GM19328 (cell line): ENCODE measurements around the gene SIL1.
"Not testable (repeated sequence)": the region's sequence is repeated elsewhere in the genome, so short reads cannot be mapped to it uniquely, and the experiment has no call there.

Experiments
- ATAC-seq: cut with Tn5 transposase; IDR thresholded peaks from one replicate; pipeline ENCODE4 v1.9.1; 2021; ENCODE audit warnings: mild to moderate bottlenecking, moderate library complexity; ENCODE audit not compliant: unreplicated experiment

SIL1 gene

DNA sequence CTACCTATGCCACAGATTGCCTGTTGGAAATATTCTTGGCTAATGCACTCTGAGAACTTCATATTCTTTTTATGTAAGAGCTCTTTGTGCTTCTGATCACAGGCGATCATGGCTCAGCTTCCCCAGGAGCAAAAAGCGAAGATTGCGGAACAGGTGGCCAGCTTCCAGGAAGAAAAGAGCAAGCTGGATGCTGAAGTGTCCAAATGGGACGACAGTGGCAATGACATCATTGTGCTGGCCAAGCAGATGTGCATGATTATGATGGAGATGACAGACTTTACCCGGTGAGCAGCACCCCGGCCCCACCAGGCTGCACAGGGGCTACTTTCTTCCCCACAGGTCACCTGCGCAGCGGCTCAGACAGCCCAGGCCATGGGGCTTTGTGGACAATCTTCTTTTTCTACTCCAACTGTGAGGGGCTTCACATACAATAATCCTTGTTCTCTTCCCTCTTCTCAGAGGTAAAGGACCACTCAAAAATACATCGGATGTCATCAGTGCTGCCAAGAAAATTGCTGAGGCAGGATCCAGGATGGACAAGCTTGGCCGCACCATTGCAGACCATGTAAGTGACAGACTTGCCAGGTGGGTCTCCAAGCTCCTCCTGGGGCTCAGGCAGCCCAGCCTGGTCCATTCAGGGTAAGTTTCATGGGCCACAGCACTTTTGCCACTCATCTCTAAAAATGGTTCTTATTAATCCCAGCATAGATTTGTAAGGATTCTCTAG lies 267.6 kb downstream of the SIL1 start:
- no peak for ATAC-seq

- ATAC-seq, result no peak
Observed at GRCh38 chr5:138929571-138929955, 268.6 kb downstream of the SIL1 start.

GRCh38 chr5:138927979-138928378 lies 270.2 kb downstream of the SIL1 start:
- ATAC-seq, result no peak

GRCh38 chr5:138927544-138927943 lies 270.6 kb downstream of the SIL1 start:
- no peak for ATAC-seq

DNA sequence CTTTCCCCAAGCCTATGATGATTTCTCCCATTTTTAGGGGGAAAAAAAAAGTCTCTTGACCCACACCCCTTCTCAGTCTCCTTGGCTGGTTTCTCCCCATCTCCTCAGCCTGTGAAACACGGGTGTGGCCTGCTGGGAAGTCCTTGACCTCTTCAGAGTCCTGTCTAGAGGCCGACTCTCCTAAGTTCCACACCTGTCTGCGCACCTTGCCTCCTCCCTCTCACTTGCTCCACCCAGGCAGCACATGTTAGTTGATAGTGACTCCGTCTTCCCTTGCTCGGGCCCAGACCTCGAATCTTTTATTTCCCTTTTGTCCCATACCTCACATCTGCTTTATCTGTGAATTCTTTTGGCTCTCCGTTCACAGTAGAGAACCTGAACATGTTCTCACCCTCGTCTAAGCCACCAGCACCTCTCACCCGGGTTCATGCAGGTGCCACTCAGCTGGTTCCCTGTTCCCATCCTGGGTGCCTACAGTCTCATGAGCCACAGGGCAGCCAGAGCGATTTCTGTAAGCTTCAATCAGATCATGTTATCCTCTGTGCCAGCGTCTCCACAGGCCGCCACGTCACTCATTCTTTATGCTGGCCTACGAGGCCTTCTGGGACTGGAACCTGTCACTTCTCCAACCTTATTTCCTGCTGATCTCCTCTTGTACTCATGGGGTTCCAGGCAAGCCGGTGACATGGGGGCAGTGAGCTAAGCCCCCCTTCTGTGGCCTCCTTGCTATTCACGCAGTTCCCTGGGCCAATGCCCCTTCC lies 271.3 kb downstream of the SIL1 start:
- no peak for ATAC-seq

- no peak for ATAC-seq
Observed at GRCh38 chr5:138926257-138926656, 271.9 kb downstream of the SIL1 start.

DNA sequence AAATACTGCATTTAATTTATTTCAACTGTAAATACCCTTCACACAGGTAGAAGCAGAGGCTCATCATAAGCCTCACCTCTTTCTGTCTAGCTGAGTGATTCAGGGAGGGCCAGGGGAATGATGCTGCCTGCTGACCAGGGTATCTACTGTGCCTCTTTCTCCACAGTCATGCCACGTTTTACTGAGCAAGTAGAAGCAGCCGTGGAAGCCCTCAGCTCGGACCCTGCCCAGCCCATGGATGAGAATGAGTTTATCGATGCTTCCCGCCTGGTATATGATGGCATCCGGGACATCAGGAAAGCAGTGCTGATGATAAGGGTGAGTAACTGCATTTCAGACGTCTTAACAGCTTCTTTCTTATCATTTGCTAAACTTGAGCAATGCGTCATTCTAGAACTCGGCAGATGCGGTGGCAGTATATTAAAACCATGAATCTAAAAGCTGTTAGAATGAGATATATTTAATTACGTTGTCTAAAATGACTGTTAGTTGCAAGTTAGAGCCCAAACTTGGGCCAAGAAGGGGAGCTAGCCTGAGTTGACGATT lies 273.0 kb downstream of the SIL1 start:
- no peak for ATAC-seq

GRCh38 chr5:138922494-138922893 lies 275.7 kb downstream of the SIL1 start:
- ATAC-seq, result no peak

- ATAC-seq, result not testable (repeated sequence)
Observed at GRCh38 chr5:138921362-138921761, 276.8 kb downstream of the SIL1 start.

DNA sequence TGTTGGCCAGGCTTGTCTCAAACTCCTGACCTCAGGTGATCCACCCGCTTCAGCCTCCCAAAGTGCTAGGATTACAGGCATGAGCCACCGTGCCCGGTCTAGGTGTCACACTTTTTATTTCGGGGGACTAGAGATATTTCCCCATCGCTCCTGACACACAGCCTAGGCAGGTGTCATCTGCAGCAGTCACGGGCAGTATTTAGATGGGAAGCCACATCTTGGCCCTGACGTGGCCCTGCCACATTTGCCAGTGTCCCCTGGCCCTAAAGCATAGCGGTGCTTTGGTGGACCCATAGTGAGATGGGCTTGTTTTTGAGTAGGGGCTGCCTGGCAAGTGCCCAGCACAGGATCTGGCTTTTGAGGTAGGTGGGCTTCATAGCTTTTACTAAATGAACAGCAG lies 278.0 kb downstream of the SIL1 start:
- ATAC-seq, result no peak

- no peak for ATAC-seq
Observed at GRCh38 chr5:138918686-138919085, 279.5 kb downstream of the SIL1 start.

DNA sequence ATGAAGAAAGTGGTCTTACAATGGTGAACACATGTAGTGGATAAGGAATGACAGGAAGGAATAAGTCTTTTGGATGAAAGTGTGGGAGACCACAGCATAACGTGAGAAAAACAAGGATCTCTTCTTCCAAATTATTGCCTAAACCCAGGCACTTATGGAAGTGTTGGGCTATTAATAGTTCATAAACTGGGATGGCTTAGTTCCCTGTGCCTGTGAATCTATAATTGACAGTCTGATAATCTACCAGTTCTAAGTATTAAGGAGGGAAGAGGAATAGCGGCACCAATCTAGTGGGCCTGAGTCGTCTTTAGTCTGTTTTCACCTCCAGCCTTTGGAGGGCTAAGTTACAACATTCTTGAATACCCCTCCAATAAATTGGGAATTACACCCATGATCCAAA lies 283.8 kb downstream of the SIL1 start:
- no peak for ATAC-seq

DNA sequence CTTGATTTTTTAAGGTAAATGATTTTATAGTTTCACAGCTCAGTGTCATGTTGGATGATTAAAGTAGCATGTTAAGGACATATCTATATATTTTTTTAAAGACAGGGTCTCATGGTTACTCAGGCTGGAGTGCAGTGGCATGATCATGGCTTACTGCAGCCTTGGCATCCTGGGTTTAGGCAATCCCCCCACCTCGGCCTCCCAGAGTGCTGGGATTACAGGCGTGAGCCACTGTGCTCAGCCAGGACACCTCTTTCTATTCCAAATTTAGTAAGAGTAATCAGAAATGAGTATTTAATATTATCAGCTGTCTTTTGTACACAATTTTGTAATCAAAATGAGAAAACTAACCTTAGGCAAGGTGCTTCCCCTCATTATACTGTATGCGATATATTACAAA lies 284.4 kb downstream of the SIL1 start:
- ATAC-seq, result no peak

- ATAC-seq, result no peak
Observed at GRCh38 chr5:138912093-138912492, 286.1 kb downstream of the SIL1 start.

GRCh38 chr5:138911441-138911840 lies 286.7 kb downstream of the SIL1 start:
- no peak for ATAC-seq

DNA sequence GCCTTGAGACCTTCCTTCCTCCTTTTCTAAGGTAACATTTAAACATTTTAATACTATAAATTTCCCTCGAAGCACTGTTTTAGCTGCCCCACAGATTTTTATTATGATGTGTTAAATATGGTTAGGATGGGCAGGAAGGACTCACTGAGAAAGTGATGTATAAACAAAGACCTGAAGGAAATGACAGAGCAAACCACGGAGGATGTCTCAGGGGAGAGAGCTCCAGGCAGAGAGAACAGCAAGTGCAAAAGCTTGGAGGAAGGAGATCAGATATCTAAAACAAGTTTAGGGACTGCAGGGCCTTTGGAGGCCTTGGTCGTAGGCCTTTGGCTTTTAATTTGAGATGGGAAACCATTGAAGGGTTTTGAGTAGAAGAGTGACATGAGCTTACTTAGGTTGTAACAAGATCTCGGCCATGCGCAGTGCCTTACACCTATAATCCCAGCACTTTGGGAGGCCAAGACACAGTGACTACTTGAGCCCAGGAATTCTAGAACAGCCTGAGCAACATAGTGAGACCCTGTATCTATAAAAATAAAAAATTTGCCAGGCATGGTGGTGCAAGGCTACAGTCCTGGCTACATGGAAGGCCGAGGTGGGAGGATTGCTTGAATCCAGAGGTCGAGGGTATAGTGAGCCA lies 287.5 kb downstream of the SIL1 start:
- ATAC-seq, result no peak

DNA sequence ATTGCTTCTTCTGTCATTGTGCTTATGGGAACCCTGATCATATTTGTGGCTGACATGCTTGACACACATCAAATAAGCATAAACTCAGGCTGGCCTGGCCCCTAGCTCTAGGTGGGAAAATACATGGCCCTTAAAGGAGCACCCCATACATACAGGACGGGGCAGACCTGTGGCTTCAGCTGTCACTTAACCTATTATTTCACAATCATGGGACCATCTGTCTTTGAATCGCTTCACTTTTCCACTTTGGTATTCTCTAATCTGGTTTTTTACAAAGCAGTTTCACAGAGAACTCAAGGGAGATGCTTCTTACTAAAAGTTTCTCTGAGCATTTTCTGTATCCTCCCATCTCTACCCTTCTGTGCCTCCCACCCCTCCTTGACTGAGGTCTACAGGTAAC lies 288.4 kb downstream of the SIL1 start:
- ATAC-seq, result no peak

GRCh38 chr5:138905541-138905940 lies 292.6 kb downstream of the SIL1 start:
- ATAC-seq, result no peak

- no peak for ATAC-seq
Observed at GRCh38 chr5:138903130-138903775, 294.9 kb downstream of the SIL1 start.

- ATAC-seq, result no peak
Observed at GRCh38 chr5:138901716-138902115, 296.5 kb downstream of the SIL1 start.

GRCh38 chr5:138900281-138900965 lies 297.7 kb downstream of the SIL1 start:
- no peak for ATAC-seq
